H1 (cell line): ENCODE data around the gene BRICD5. TPM values are rescaled to one million over a fixed set of nuclear protein-coding genes. Genes with fewer than 3 reads are reported as not detected.

Experiments used
- CTCF ChIA-PET: fragments of 300-600 bp; sonication (Branson Sonifier 250); formaldehyde crosslinking; loops from one replicate; lab custom pipeline; 2021; ENCODE audit not compliant: partially characterized antibody; lab: Charles Lee
- POLR2A ChIA-PET: fragments of 300-600 bp; sonication (Branson Sonifier 250); formaldehyde crosslinking; loops from one replicate; lab custom pipeline; 2021; ENCODE audit warnings: inconsistent platforms; ENCODE audit not compliant: partially characterized antibody; lab: Charles Lee
- DNase-seq, 2 experiments: peaks; one replicate each; pipeline versions ENCODE4 v3.0.0 to v3.0.0-alpha.2; 2010 to 2022; ENCODE audit warnings: low spot score in 2 of 2, low read depth in 1 of 2, mixed read lengths in 1 of 2
- FAIRE-seq: peaks from 2 replicates; lab custom pipeline; 2011; peaks lifted over from hg19 to GRCh38; lab: Jason Lieb, UNC
- H2AFZ ChIP-seq: 2 replicates; pipeline ENCODE4 v1.8.1; 2012; ENCODE audit warnings: low read length, inconsistent platforms
- H2AK5ac ChIP-seq: 2 replicates; pipeline ENCODE4 v1.6.1; 2013; ENCODE audit warnings: low read depth, low read length
- H2BK120ac ChIP-seq: replicated peaks from 2 replicates; pipeline ENCODE3; 2013; ENCODE audit warnings: low read depth, low read length, inconsistent platforms
- H2BK12ac ChIP-seq: 2 replicates; pipeline ENCODE4 v1.6.1; 2013; ENCODE audit warnings: low read depth, low read length
- H2BK15ac ChIP-seq: 2 replicates; pipeline ENCODE4 v1.6.1; 2013; ENCODE audit warnings: low read length
- H2BK20ac ChIP-seq: 2 replicates; pipeline ENCODE4 v1.6.1; 2013; ENCODE audit warnings: low read length
- H2BK5ac ChIP-seq: 2 replicates; pipeline ENCODE4 v1.6.1; 2013; ENCODE audit warnings: low read depth, low read length
- H3K14ac ChIP-seq: 2 replicates; pipeline ENCODE4 v1.6.1; 2013; ENCODE audit warnings: inconsistent platforms; ENCODE audit not compliant: insufficient read length
- H3K18ac ChIP-seq: 2 replicates; pipeline ENCODE4 v1.6.1; 2013; ENCODE audit warnings: low read length; ENCODE audit errors: extremely low read depth
- H3K23ac ChIP-seq: 2 replicates; pipeline ENCODE4 v1.6.1; 2013; ENCODE audit warnings: inconsistent platforms; ENCODE audit not compliant: insufficient read length
- H3K23me2 ChIP-seq: 2 replicates; pipeline ENCODE4 v1.6.1; 2013; ENCODE audit warnings: low read depth, low read length
- H3K27ac ChIP-seq: 2 replicates; pipeline ENCODE4 v1.6.1; 2011; ENCODE audit warnings: low read depth, low read length, inconsistent platforms
- H3K27me3 ChIP-seq, 4 experiments: replicated peaks in 1 of 4; 1 replicate in 1 of 4; 2 replicates in 3 of 4; pipeline versions ENCODE4 v1.6.1 to v1.8.1; 2011 to 2013; ENCODE audit warnings: low read length in 3 of 4, mild to moderate bottlenecking in 3 of 4, inconsistent platforms in 2 of 4, mixed read lengths in 2 of 4, moderate library complexity in 1 of 4; ENCODE audit not compliant: control insufficient read depth in 3 of 4, insufficient read depth in 3 of 4; ENCODE audit errors: extremely low read depth in 1 of 4
- H3K36me3 ChIP-seq, 4 experiments: 2 replicates each; pipeline versions ENCODE4 v1.6.1 to v1.8.1; 2011 to 2013; ENCODE audit warnings: mild to moderate bottlenecking in 4 of 4, low read length in 3 of 4, moderate library complexity in 2 of 4, control low read depth in 1 of 4, inconsistent platforms in 1 of 4; ENCODE audit not compliant: insufficient read depth in 4 of 4, control insufficient read depth in 2 of 4
- H3K4ac ChIP-seq: replicated peaks from 2 replicates; pipeline ENCODE3; 2013; ENCODE audit warnings: low read length, low read depth, mixed read lengths, inconsistent platforms; ENCODE audit not compliant: insufficient read length
- H3K4me1 ChIP-seq, 4 experiments: replicated peaks in 1 of 4; 1 replicate in 1 of 4; 2 replicates in 3 of 4; pipeline versions ENCODE4 v1.6.1 to v1.8.1; 2011 to 2013; ENCODE audit warnings: low read length in 3 of 4, inconsistent platforms in 2 of 4, mixed read lengths in 1 of 4; ENCODE audit not compliant: insufficient read depth in 4 of 4, control insufficient read depth in 3 of 4
- H3K4me2 ChIP-seq, 2 experiments: 2 replicates each; pipeline versions ENCODE4 v1.6.1 to v1.8.1; 2011 to 2013; ENCODE audit warnings: low read depth in 2 of 2, low read length in 2 of 2, control low read depth in 1 of 2, inconsistent platforms in 1 of 2, mild to moderate bottlenecking in 1 of 2; ENCODE audit not compliant: insufficient read depth in 1 of 2
- H3K4me3 ChIP-seq, 4 experiments: fragments of 200-600, 300-600 bp in 1 of 4; sonication (generic), shearing (Covaris generic), sonication (Bioruptor Twin) in 1 of 4; 2 replicates each; pipeline versions ENCODE4 v1.5.1 to v1.8.1; 2011 to 2016; ENCODE audit warnings: low read length in 4 of 4, low read depth in 3 of 4, control low read depth in 2 of 4, inconsistent platforms in 2 of 4, mild to moderate bottlenecking in 2 of 4, mixed read lengths in 1 of 4, moderate library complexity in 1 of 4; ENCODE audit not compliant: insufficient read depth in 2 of 4; ENCODE audit errors: extremely low read depth in 1 of 4
- H3K56ac ChIP-seq: replicated peaks from 2 replicates; pipeline ENCODE3; 2013; ENCODE audit warnings: low read depth, mild to moderate bottlenecking, mixed read lengths, low read length, inconsistent platforms; ENCODE audit not compliant: insufficient read length
- H3K79me1 ChIP-seq: 2 replicates; pipeline ENCODE4 v1.6.1; 2013; ENCODE audit warnings: low read depth, low read length, control low read depth
- H3K79me2 ChIP-seq, 2 experiments: 2 replicates each; pipeline versions ENCODE4 v1.6.1 to v1.8.1; 2012 to 2013; ENCODE audit warnings: low read length in 2 of 2, mild to moderate bottlenecking in 2 of 2, inconsistent platforms in 1 of 2; ENCODE audit not compliant: insufficient read depth in 2 of 2, control insufficient read depth in 1 of 2
- H3K9ac ChIP-seq, 4 experiments: replicated peaks in 1 of 4; 1 replicate in 1 of 4; 2 replicates in 3 of 4; pipeline versions ENCODE4 v1.6.1 to v1.8.1; 2011 to 2013; ENCODE audit warnings: low read depth in 3 of 4, low read length in 3 of 4, control low read depth in 2 of 4, mild to moderate bottlenecking in 2 of 4, moderate library complexity in 2 of 4, inconsistent platforms in 1 of 4; ENCODE audit errors: extremely low read depth in 1 of 4
- H3K9me3 ChIP-seq, 2 experiments: 2 replicates each; pipeline versions ENCODE4 v1.6.1 to v1.8.1; 2012 to 2013; ENCODE audit warnings: mild to moderate bottlenecking in 2 of 2, moderate library complexity in 2 of 2, control low read depth in 1 of 2, inconsistent platforms in 1 of 2, low read depth in 1 of 2, low read length in 1 of 2, mixed read lengths in 1 of 2; ENCODE audit not compliant: insufficient read depth in 2 of 2
- H4K20me1 ChIP-seq, 2 experiments: replicated peaks in 1 of 2; 2 replicates each; pipeline versions ENCODE3 to v1.8.1; 2011 to 2013; ENCODE audit warnings: inconsistent platforms in 2 of 2, low read length in 2 of 2, mild to moderate bottlenecking in 1 of 2; ENCODE audit not compliant: insufficient read depth in 2 of 2, control insufficient read depth in 1 of 2
- H4K5ac ChIP-seq: 2 replicates; pipeline ENCODE4 v1.6.1; 2013; ENCODE audit warnings: low read length, low read depth, mixed read lengths, inconsistent platforms; ENCODE audit not compliant: insufficient read length
- H4K8ac ChIP-seq: 2 replicates; pipeline ENCODE4 v1.8.0; 2013; ENCODE audit warnings: mild to moderate bottlenecking, moderate library complexity, low read length, inconsistent platforms; ENCODE audit not compliant: insufficient read depth; ENCODE audit errors: extremely low read depth
- H4K91ac ChIP-seq: replicated peaks from 2 replicates; pipeline ENCODE3; 2013; ENCODE audit warnings: low read length, mixed read lengths, inconsistent platforms; ENCODE audit not compliant: insufficient read length
- CBX5 ChIP-seq: fragments of 300-800, 300-1000 bp; sonication (generic); IDR thresholded peaks from 2 replicates; pipeline ENCODE4 v1.7.1; 2016; ENCODE audit warnings: antibody characterized with exemption, low read length, low read depth
- CHD2 ChIP-seq: IDR thresholded peaks from 2 replicates; pipeline ENCODE4 v1.6.1; 2012; ENCODE audit warnings: low read length, improper control_type of control experiment
- CTCF ChIP-seq, 3 experiments: IDR thresholded peaks; 1 replicate in 2 of 3; 2 replicates in 1 of 3; pipeline versions ENCODE4 v1.5.1 to v1.6.1; 2011; ENCODE audit warnings: low read length in 3 of 3, mild to moderate bottlenecking in 3 of 3, inconsistent platforms in 2 of 3, low read depth in 1 of 3, moderate library complexity in 1 of 3; ENCODE audit not compliant: insufficient read depth in 1 of 3; ENCODE audit errors: control extremely low read depth in 1 of 3
- JUND ChIP-seq: IDR thresholded peaks from 2 replicates; pipeline ENCODE4 v1.6.1; 2011; ENCODE audit warnings: mild to moderate bottlenecking, improper control_type of control experiment, low read length
- NANOG ChIP-seq: IDR thresholded peaks from 2 replicates; pipeline ENCODE4 v1.6.1; 2011; ENCODE audit warnings: low read length, low read depth, mild to moderate bottlenecking, inconsistent platforms; ENCODE audit not compliant: insufficient read depth, poor library complexity, severe bottlenecking
- POLR2A ChIP-seq, 2 experiments: IDR thresholded peaks; 1 replicate in 1 of 2; 2 replicates in 1 of 2; pipeline ENCODE4 v1.6.1; 2011; ENCODE audit warnings: low read depth in 2 of 2, low read length in 2 of 2, mild to moderate bottlenecking in 2 of 2; ENCODE audit errors: control extremely low read depth in 1 of 2
- POU5F1 ChIP-seq: IDR thresholded peaks from 2 replicates; pipeline ENCODE4 v1.6.1; 2011; ENCODE audit warnings: low read depth, mild to moderate bottlenecking, low read length, moderate library complexity
- SIN3A ChIP-seq, 2 experiments: IDR thresholded peaks in 1 of 2; conservative IDR thresholded peaks in 1 of 2; 2 replicates each; pipeline ENCODE4 v1.6.1; 2011 to 2012; ENCODE audit warnings: low read length in 2 of 2, improper control_type of control experiment in 1 of 2, low read depth in 1 of 2, mild to moderate bottlenecking in 1 of 2
- SP4 ChIP-seq: IDR thresholded peaks from 2 replicates; pipeline ENCODE4 v1.6.1; 2012; ENCODE audit warnings: low read length, inconsistent platforms
- WGBS, 2 experiments: shearing (Covaris generic) in 1 of 2; methylation state at CpG; one replicate each; pipeline versions ENCODE4 v1.1.6 to v1.1.7; 2013 to 2015; ENCODE audit warnings: low lambda C conversion rate in 2 of 2, mixed read lengths in 2 of 2, inconsistent platforms in 1 of 2, low coverage in 1 of 2, missing lambda C conversion rate in 1 of 2; ENCODE audit not compliant: insufficient replicate concordance in 2 of 2, insufficient coverage in 1 of 2, insufficient read length in 1 of 2; ENCODE audit errors: extremely low coverage in 1 of 2, missing lambda C conversion rate in 1 of 2; 5-methylcytosine and 5-hydroxymethylcytosine counted together
- polyA plus RNA-seq, 7 experiments: library from polyadenylated mRNA; depleted of rRNA in 3 of 7; stranded (reverse) in 5 of 7; unstranded in 2 of 7; fragments of >200 nt in 5 of 7; fragments of 200-250 nt in 2 of 7; gene quantifications; 1 replicate in 5 of 7; 2 replicates in 1 of 7; 4 replicates in 1 of 7; pipeline versions ENCODE4 v1.2.1 to v1.2.3, GENCODE V29; 2011 to 2013; ENCODE audit warnings: missing spikeins in 2 of 7, mixed read lengths in 2 of 7
- total RNA-seq: library from RNA; stranded (reverse); fragmentation: NEBNext Ultra II Directional; extraction: Animal tissue kit (Norgen Biotek cat#: 25700); gene quantifications from 2 replicates; pipeline ENCODE4 v1.2.1, GENCODE V29; 2021

Gene BRICD5
- total and polyA plus RNA-seq, 2 of the 8 experiments (the other 6 are each of a cell fraction or from before 2014, with no cell fraction given), result 8.5 to 14.2 TPM

GRCh38 chr16:2163211-2163881, 47.3 kb downstream of the BRICD5 start:
- no peak overlapping the region for H2AK5ac ChIP-seq
- H4K91ac ChIP-seq, result no peak overlapping the region
- DNase-seq (no peak), FAIRE-seq (no peak)
- H3K79me2 ChIP-seq, result peaks cover 17 to 62% of the 10 kb centered on the region in 2 experiments
- no peak overlapping the region for H3K23ac ChIP-seq
- H2AFZ ChIP-seq, result no peak overlapping the region
- H3K4me2 ChIP-seq, result no peak overlapping the region
- no peak overlapping the region for H2BK15ac ChIP-seq
- H2BK12ac ChIP-seq, result no peak overlapping the region
- 91% methylated on average over 23 of the region's 26 CpGs; no CpG with 5 or more reads in 1 of the 2 experiments for WGBS, 2 experiments
- peak overlapping the region; percentile 68; the same call in 1 of the 2 replicates for H4K8ac ChIP-seq
- H3K79me1 ChIP-seq, result peaks cover 22% of the 10 kb centered on the region
- no peak overlapping the region for H2BK5ac ChIP-seq
- no peak overlapping the region for H3K27ac ChIP-seq
- POLR2A ChIA-PET, result interaction anchor here (0.7 to 15.0 kb wide), 5 partner anchors 8 to 36 kb away, joined by 3 to 312 read pairs (median 5); partner anchors contain the start of gene TRAF7
- H4K5ac ChIP-seq, result no peak overlapping the region
- H3K56ac ChIP-seq, result no peak overlapping the region
- CTCF ChIA-PET, result interaction anchor here (1.1 to 1.4 kb wide), 2 partner anchors 18 to 31 kb away, joined by 3 read pairs; no protein-coding TSS in a partner anchor
- H4K20me1 ChIP-seq, result peaks cover 19 to 40% of the 10 kb centered on the region in 2 experiments
- no peaks in the 10 kb centered on the region for H3K27me3 ChIP-seq
- H3K18ac ChIP-seq, result no peak overlapping the region
- H3K36me3 ChIP-seq, result peaks cover 7 to 19% (median 17%) of the 10 kb centered on the region in 4 experiments; a peak in 7 of 8 replicates
- H3K4ac ChIP-seq, result no peak overlapping the region
- no peak overlapping the region for H2BK20ac ChIP-seq
- no peak overlapping the region for H3K9ac ChIP-seq
- H3K4me1 ChIP-seq, result peaks cover 0 to 15% (median 8%) of the 10 kb centered on the region in 4 experiments; a peak in 3 of 7 replicates
- no peak overlapping the region for H3K4me3 ChIP-seq
- no peak overlapping the region for H3K14ac ChIP-seq
- peaks cover 0 to 17% of the 10 kb centered on the region in 2 experiments; a peak in 1 of 4 replicates for H3K9me3 ChIP-seq
- no peak overlapping the region for H2BK120ac ChIP-seq
- H3K23me2 ChIP-seq, result no peaks in the 10 kb centered on the region; the same call in 1 of the 2 replicates
- TF ChIP-seq CHD2 (no peak), SP4 (no peak), POU5F1 (no peak), POLR2A (IDR thresholded peaks at IDR 0.05; ENCODE audit: control extremely low read depth in 1 of 2, low read depth in 2 of 2, low read length in 2 of 2) (no peak), JUND (no peak), CTCF (IDR thresholded peaks at IDR 0.05; ENCODE audit: control extremely low read depth in 1 of 3, insufficient read depth in 1 of 3, low read depth in 1 of 3, low read length in 3 of 3) (no peak), SIN3A (conservative IDR thresholded peaks at IDR 0.05 in 1 of 2, IDR thresholded peaks at IDR 0.05 in 1 of 2; ENCODE audit: low read depth in 1 of 2, low read length in 2 of 2) (no peak), CBX5 (no peak), NANOG (no peak)
